Stomach (tissue), 9 donors: ENCODE data around the gene CD109. TPM values are rescaled to one million over a fixed set of nuclear protein-coding genes. Genes with fewer than 3 reads are reported as not detected.
"Not testable (repeated sequence)": the region's sequence is repeated elsewhere in the genome, so short reads cannot be mapped to it uniquely, and the experiment has no call there.

ENCODE experiments used
- DNase-seq, 2 donors: peaks; one replicate each; pipeline versions ENCODE4 v3.0.0 to v3.0.0-alpha.2; 2013 to 2019
- H3K27ac ChIP-seq, 5 donors: fragments of 200-600 bp in 4 of 5; sonication (generic) in 4 of 5; one replicate each; pipeline ENCODE4 v1.5.1; 2013 to 2019; ENCODE audit warnings: mild to moderate bottlenecking in 1 of 5, moderate library complexity in 1 of 5
- H3K27me3 ChIP-seq, 3 donors: fragments of 200-600 bp; sonication (generic); one replicate each; pipeline ENCODE4 v1.5.1; 2017 to 2019; ENCODE audit warnings: mixed run types in 1 of 3
- H3K36me3 ChIP-seq, 4 donors: fragments of 200-600 bp; sonication (generic); 1 replicate in 3 of 4; 2 replicates in 1 of 4; pipeline ENCODE4 v1.5.1; 2016 to 2019
- H3K4me1 ChIP-seq, 4 donors: fragments of 200-600 bp; sonication (generic); one replicate each; pipeline ENCODE4 v1.5.1; 2016 to 2019
- H3K4me3 ChIP-seq, 4 donors: fragments of 200-600 bp; sonication (generic) in 3 of 4; one replicate each; pipeline ENCODE4 v1.5.1; 2016 to 2019; ENCODE audit warnings: mild to moderate bottlenecking in 1 of 4
- H3K9me3 ChIP-seq, 4 donors: fragments of 200-600 bp; sonication (generic); one replicate each; pipeline ENCODE4 v1.5.1; 2016 to 2019
- CTCF ChIP-seq, 7 experiments: fragments of 450-650 bp in 4 of 7; fragments of 200-600 bp in 3 of 7; sonication (generic) in 3 of 7; IDR thresholded peaks; one replicate each; pipeline ENCODE4 v1.5.1; 2016 to 2019; ENCODE audit warnings: antibody characterized with exemption in 7 of 7, control low read depth in 2 of 7, mild to moderate bottlenecking in 1 of 7
- EP300 ChIP-seq: sonication (generic); formaldehyde crosslinking; IDR thresholded peaks from one replicate; pipeline ENCODE4 v1.6.1; 2017; ENCODE audit warnings: antibody characterized with exemption
- POLR2A ChIP-seq, 4 donors: fragments of 450-650 bp; IDR thresholded peaks; one replicate each; pipeline ENCODE4 v1.6.1; 2016; ENCODE audit warnings: antibody characterized with exemption in 4 of 4, control low read depth in 2 of 4, mild to moderate bottlenecking in 1 of 4, moderate library complexity in 1 of 4
- POLR2AphosphoS5 ChIP-seq, 3 donors: sonication (generic); formaldehyde crosslinking; IDR thresholded peaks; one replicate each; pipeline ENCODE4 v1.6.1; 2016; ENCODE audit warnings: antibody characterized with exemption in 3 of 3
- WGBS, 5 donors: extraction: QIAGEN DNeasy Blood & Tissue Kit in 3 of 5; methylation state at CpG; one replicate each; pipeline versions ENCODE4 v1.1.5 to v1.1.7; 2013 to 2018; 5-methylcytosine and 5-hydroxymethylcytosine counted together
- intact Hi-C: fragments of 100-400 bp; cut with DNase I; formaldehyde crosslinking; loops from one replicate; pipeline ENCODE4 v1.15.1; 2023; ENCODE audit warnings: low total_unique reads
- polyA plus RNA-seq, 3 donors: library from polyadenylated mRNA; stranded (reverse); fragments of 200-250 nt; gene quantifications; one replicate each; pipeline ENCODE4 v1.2.3, GENCODE V29; 2013
- total RNA-seq, 5 donors: library from RNA; depleted of rRNA; stranded (reverse); fragments of >200 nt; gene quantifications; one replicate each; pipeline versions ENCODE4 v1.1.0 to v1.2.3, GENCODE V29; 2014 to 2016
- donor health status: healthy with polysubstance abuse.
- donor health status: Bipolar disorder and iron deficiency.
- donor health status: healthy.

CD109 gene
- total and polyA plus RNA-seq, 8 donors, result 0.19 to 19.6 (median 1.2) TPM

- WGBS, 5 donors, result 50 to 65% (median 61%) methylated on average over 9 of the region's 9 CpGs
- H3K4me1 ChIP-seq, result no peaks in the 10 kb centered on the region
- no peaks in the 10 kb centered on the region for H3K27me3 ChIP-seq
- no peak for DNase-seq
- no peak overlapping the region for H3K27ac ChIP-seq
- H3K36me3 ChIP-seq, result no peaks in the 10 kb centered on the region
- intact Hi-C loops, result no loop called here
- no peaks in the 10 kb centered on the region for H3K9me3 ChIP-seq
- no peak overlapping the region for H3K4me3 ChIP-seq
- TF ChIP-seq POLR2AphosphoS5 (IDR thresholded peaks at IDR 0.05) (no peak), CTCF (IDR thresholded peaks at IDR 0.05) (no peak), EP300 (no peak), POLR2A (IDR thresholded peaks at IDR 0.05) (no peak)
These were observed 26.5 kb downstream of the CD109 start for GRCh38 chr6:73722318-73723060.

GRCh38 chr6:73723480-73723879, 27.5 kb downstream of the CD109 start:
- DNase-seq, intact Hi-C loops, H3K27ac ChIP-seq, H3K9me3 ChIP-seq, H3K4me3 ChIP-seq, H3K36me3 ChIP-seq, H3K27me3 ChIP-seq, H3K4me1 ChIP-seq: not testable (repeated sequence)
- 77 to 90% (median 88%) methylated on average over 2 of the region's 2 CpGs for WGBS, 5 donors

- intact Hi-C loops, result no loop called here
- DNase-seq, result no peak
- Histone ChIP-seq H3K36me3 (no peaks in the 10 kb centered on the region), H3K4me3 (no peak overlapping the region), H3K27ac (no peak overlapping the region), H3K27me3 (no peaks in the 10 kb centered on the region), H3K9me3 (no peaks in the 10 kb centered on the region), H3K4me1 (no peaks in the 10 kb centered on the region)
- 85 to 97% (median 94%) methylated on average over 3 of the region's 3 CpGs for WGBS, 5 donors
- no peak for TF ChIP-seq EP300
- no peak for TF ChIP-seq POLR2AphosphoS5 (IDR thresholded peaks at IDR 0.05)
- no peak for TF ChIP-seq CTCF (IDR thresholded peaks at IDR 0.05)
- no peak for TF ChIP-seq POLR2A (IDR thresholded peaks at IDR 0.05)
These were observed 28.4 kb downstream of the CD109 start for GRCh38 chr6:73724389-73724788.

GRCh38 chr6:73725192-73725591, 29.2 kb downstream of the CD109 start:
- H3K27ac ChIP-seq, intact Hi-C loops, H3K36me3 ChIP-seq, H3K4me3 ChIP-seq, H3K27me3 ChIP-seq, H3K9me3 ChIP-seq, H3K4me1 ChIP-seq: not testable (repeated sequence)
- 44 to 53% (median 52%) methylated on average over 5 to 8 of the region's 8 CpGs for WGBS, 5 donors
- DNase-seq, result peak in 1 of 2 donors; percentile 74

GRCh38 chr6:73727114-73727513, 31.1 kb downstream of the CD109 start:
- Histone ChIP-seq H3K27ac (no peak overlapping the region), H3K9me3 (no peaks in the 10 kb centered on the region), H3K4me3 (no peak overlapping the region), H3K27me3 (no peaks in the 10 kb centered on the region), H3K36me3 (no peaks in the 10 kb centered on the region), H3K4me1 (no peaks in the 10 kb centered on the region)
- TF ChIP-seq CTCF (IDR thresholded peaks at IDR 0.05), result no peak
- TF ChIP-seq POLR2AphosphoS5 (IDR thresholded peaks at IDR 0.05), result no peak
- no peak for TF ChIP-seq POLR2A (IDR thresholded peaks at IDR 0.05)
- TF ChIP-seq EP300, result no peak
- intact Hi-C loops, result no loop called here
- no peak for DNase-seq
- 88 to 95% (median 92%) methylated on average over 5 of the region's 5 CpGs for WGBS, 5 donors
